ENCODE measurements around the gene RNF10. TPM values are rescaled to one million over a fixed set of nuclear protein-coding genes. Genes with fewer than 3 reads are reported as not detected.

RNF10 gene
- polyA plus RNA-seq, 1 experiment, result 98.8 TPM

GRCh38 chr12:120490325-120490724 lies 43.8 kb upstream of the RNF10 start:
- no peak overlapping the region for H3K4me3 ChIP-seq (ENCODE audit: low read depth, low read length)
- no peak for DNase-seq (ENCODE audit: low read depth)
- peaks cover 4% of the 10 kb centered on the region for H3K36me3 ChIP-seq (ENCODE audit: control insufficient read depth, insufficient read depth, low read length)
- TF ChIP-seq CTCF (IDR thresholded peaks at IDR 0.05; ENCODE audit: insufficient read depth, low read depth, low read length), result no peak
- ChIA-PET POLR2A (interaction anchor here (0.6 kb wide), 1 partner anchor 159 kb away, joined by 3 read pairs; no protein-coding TSS in a partner anchor), CTCF (interaction anchor here (0.6 to 3.7 kb wide), 3 partner anchors 15 to 36 kb away, joined by 3 to 13 read pairs (median 6); partner anchors contain the start of gene SRSF9)
- H3K27me3 ChIP-seq (ENCODE audit: control insufficient read depth, insufficient read depth, low read length), result no peaks in the 10 kb centered on the region

GRCh38 chr12:120490833-120491512 lies 43.2 kb upstream of the RNF10 start:
- POLR2A ChIA-PET, result interaction anchor here (0.6 kb wide), 1 partner anchor 158 kb away, joined by 3 read pairs; no protein-coding TSS in a partner anchor
- CTCF ChIA-PET, result interaction anchor here (0.6 to 3.7 kb wide), 3 partner anchors 22 to 37 kb away, joined by 3 to 13 read pairs (median 3); partner anchors contain the start of gene SRSF9
- H3K36me3 ChIP-seq (ENCODE audit: control insufficient read depth, insufficient read depth, low read length), result peaks cover 4% of the 10 kb centered on the region
- no peaks in the 10 kb centered on the region for H3K27me3 ChIP-seq (ENCODE audit: control insufficient read depth, insufficient read depth, low read length)
- no peak overlapping the region for H3K4me3 ChIP-seq (ENCODE audit: low read depth, low read length)
- DNase-seq (ENCODE audit: low read depth), result no peak
- no peak for TF ChIP-seq CTCF (IDR thresholded peaks at IDR 0.05; ENCODE audit: insufficient read depth, low read depth, low read length)

- DNase-seq (ENCODE audit: low read depth), result no peak
- ChIA-PET POLR2A (no interaction called here), CTCF (interaction anchor here (1.0 to 1.5 kb wide), 5 partner anchors 14 to 159 kb away, joined by 3 to 4 read pairs (median 3); no protein-coding TSS in a partner anchor)
- Histone ChIP-seq H3K4me3 (ENCODE audit: low read depth, low read length) (peak overlapping the region; percentile 99), H3K36me3 (ENCODE audit: control insufficient read depth, insufficient read depth, low read length) (peaks cover 8% of the 10 kb centered on the region), H3K27me3 (ENCODE audit: control insufficient read depth, insufficient read depth, low read length) (no peaks in the 10 kb centered on the region)
- no peak for TF ChIP-seq CTCF (IDR thresholded peaks at IDR 0.05; ENCODE audit: insufficient read depth, low read depth, low read length)
Measured at GRCh38 chr12:120495186-120495730, 38.9 kb upstream of the RNF10 start.

GRCh38 chr12:120495731-120496412 lies 38.3 kb upstream of the RNF10 start, which contains the start of gene DYNLL1:
Gene DYNLL1 (plus strand): TSS chr12:120496113. CDS start chr12:120496422, 309 bp downstream.
- H3K27me3 ChIP-seq (ENCODE audit: control insufficient read depth, insufficient read depth, low read length), result no peaks in the 10 kb centered on the region
- POLR2A ChIA-PET, result interaction anchor here (0.6 to 0.7 kb wide), 2 partner anchors 51 to 124 kb away, joined by 4 to 6 read pairs; no protein-coding TSS in a partner anchor
- peak within 1 kb of the TSS; percentile 99 for H3K4me3 ChIP-seq (ENCODE audit: low read depth, low read length)
- H3K36me3 ChIP-seq (ENCODE audit: control insufficient read depth, insufficient read depth, low read length), result peaks cover 8% of the 10 kb centered on the region
- DNase-seq (ENCODE audit: low read depth), result peak; percentile 64
- CTCF ChIA-PET, result interaction anchor here (0.6 to 1.9 kb wide), 4 partner anchors 13 to 160 kb away, joined by 3 to 10 read pairs (median 4); partner anchors contain the start of gene SRSF9
- no peak for TF ChIP-seq CTCF (IDR thresholded peaks at IDR 0.05; ENCODE audit: insufficient read depth, low read depth, low read length)
